ENCODE measurements around the gene HYI.

The HYI gene

DNA sequence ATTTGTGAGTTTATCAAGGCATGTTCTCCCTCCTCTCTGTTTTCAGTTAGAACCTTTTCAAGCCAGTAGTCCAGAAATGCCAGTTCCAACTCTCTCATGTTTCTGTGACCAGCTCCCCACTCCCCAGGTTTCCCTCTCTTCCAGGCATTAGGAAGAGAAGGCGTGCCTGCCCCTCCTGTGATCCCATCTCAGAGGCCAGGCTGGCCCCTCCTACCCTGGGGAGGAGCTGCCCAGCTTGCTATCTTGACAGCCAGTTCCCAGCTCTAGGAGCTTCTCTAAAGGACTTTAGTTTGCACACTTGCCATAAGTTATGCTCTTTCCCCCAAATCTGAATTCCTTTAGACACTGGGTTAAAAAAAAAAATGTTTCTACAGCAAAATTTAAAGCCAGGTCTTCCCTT lies 8.9 kb downstream of the HYI start:
- no peak for DNase-seq (ENCODE audit: low read depth in 3 of 3, low spot score in 1 of 3)

DNA sequence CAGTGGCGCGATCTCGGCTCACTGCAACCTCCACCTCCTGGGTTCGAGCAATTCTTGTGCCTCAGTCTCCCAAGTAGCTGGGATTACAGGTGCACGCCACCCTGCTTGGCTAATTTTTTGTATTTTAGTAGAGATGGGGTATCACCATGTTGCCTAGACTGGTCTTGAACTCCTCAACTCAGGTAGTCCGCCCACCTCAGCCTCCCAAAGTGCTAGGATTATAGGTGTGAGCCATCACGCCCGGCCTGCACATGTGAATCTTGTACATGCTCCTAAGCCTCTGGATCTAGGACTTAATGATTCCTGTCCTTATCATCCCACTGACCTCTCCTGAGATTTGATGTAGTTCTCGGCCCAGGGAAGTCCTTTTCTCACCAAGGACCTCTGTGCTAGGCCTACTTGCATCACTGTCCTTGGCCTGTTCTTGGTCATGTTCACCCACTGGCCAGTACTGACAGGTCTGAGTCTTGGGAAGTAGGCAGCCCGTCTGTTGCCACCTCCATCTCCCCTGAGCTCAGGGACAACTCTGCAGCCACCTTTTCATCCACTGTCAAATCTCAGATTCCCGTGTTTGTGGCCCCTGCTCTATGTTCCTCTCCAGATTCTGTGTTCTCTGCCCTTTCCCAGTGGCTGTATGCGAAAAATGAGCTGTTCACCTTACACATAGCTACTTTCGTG lies 9.4 kb downstream of the HYI start:
- no peak for DNase-seq (ENCODE audit: low read depth in 3 of 3, low spot score in 1 of 3)

DNA sequence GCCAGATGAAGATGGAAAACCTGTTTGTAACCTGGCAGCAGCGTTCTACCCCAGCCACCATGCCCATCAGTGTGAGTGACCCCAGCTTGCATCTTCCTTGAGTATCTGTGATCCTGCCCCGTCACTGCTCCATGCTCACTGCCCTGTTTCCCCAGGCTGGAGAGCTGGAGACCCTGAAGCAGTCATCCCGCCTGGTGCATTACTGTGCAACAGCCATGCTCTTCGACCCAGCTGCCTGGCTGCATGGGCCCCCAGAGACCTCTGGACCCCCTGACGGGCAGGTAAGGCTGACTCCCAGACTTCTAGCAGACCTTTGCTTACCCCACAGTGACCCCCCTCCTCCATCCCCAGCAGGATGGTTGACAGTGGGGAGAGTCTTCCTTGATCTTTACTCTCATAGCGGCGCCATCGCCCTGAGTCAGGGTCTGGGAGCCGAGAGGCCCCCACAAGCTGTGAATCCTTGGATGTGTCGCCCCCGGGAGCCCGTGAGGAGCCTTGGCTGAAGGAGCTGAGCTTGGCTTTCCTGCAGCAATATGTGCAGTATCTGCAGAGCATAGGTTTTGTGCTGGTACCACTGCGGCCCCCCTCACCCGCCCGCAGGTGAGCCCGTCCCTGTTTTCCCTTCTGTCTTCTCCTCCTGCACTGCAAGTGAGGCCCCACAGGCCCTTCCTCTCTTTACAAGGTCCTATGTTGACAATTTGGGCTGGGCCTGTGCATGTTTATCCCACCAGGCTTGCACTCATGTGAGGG lies 10.4 kb downstream of the HYI start:
- no peak for DNase-seq (ENCODE audit: low read depth in 3 of 3, low spot score in 1 of 3)

DNA sequence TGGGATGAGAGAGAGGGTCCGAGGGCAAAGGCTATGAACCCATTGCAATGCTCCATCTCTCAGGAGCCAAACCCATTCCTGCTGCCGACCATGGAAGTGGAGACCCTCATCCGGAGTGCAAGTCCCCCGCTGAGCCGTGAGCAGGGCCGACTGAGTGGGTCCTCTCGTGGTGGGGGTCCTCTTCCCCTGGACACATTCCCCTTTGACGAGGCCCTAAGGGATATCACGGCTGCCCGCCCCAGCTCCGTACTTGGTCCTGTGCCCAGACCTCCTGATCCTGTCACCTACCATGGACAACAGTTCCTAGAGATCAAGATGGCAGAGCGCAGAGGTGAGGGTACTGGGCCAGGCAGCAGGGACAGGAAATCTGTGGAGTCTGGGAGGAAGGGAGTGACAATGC lies 11.0 kb downstream of the HYI start:
- no peak for DNase-seq (ENCODE audit: low read depth in 3 of 3, low spot score in 1 of 3)

DNA sequence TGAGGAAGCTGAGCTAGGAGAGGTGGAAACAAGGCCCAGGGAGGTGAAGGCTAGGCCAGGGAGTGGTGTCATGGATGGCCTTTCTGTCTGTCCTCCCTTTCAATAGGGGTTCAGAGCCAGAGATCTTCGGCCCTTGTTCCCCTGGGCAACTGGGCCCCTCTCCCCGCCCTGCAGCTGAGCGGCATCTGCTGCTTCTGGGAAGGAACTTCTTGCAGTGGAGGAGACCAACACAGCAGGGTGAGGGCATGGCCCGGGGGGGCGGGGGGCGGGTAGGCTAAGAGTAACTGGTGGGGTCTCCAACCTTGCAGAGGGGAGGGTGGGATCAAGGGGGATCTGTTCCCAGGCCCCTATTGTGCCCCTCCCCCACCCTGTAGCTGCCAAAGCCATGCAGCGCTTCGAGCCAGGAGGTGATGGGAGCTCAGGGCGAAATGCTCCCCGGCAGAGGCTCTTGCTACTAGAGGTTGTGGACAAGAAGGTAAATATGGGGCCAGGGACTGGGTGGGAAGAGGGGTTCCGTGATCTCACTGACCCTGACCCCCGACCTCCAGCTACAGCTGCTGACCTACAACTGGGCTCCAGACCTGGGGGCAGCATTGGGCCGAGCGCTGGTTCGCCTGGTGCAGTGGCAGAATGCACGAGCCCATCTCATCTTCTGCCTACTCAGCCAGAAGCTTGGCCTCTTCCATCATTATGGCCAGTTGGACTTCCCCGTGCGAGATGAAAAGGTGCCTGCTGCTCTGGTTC lies 11.7 kb downstream of the HYI start:
- DNase-seq (ENCODE audit: low read depth in 3 of 3, low spot score in 1 of 3), result no peak

DNA sequence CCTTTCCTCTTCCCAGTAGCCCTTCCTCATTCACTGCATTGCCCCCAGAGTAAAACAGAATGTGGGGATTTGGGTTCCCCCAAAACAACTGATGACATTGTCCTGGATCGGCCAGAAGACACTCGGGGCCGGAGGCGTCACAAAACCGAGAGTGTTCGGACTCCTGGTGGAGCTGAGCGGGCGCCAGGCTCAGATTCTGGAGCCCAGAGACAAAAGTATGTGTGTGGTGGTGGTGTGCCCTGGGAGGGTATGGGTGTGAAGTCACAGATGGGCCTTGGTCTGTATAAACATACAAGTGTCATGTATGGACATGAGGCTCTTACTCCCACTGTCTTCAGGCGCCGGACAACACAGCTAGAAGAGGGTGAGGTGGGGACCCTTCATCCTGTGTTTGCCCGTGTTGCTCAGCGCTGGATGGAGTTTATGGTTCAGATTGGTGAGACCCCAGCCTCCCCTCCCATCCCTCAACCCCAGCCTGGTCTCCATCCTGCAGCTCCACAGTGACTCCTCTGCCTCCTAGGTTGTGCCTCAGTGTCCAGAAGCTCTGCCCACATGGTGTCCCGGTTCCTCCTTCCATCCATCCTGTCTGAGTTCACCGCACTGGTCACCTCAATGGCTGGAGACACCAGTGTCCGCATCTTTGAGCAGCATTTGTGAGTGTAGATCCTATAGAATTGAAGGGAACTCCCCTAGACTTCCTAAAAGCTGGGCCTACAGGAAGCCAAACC lies 12.4 kb downstream of the HYI start:
- DNase-seq (ENCODE audit: low read depth in 3 of 3, low spot score in 1 of 3), result no peak

DNA sequence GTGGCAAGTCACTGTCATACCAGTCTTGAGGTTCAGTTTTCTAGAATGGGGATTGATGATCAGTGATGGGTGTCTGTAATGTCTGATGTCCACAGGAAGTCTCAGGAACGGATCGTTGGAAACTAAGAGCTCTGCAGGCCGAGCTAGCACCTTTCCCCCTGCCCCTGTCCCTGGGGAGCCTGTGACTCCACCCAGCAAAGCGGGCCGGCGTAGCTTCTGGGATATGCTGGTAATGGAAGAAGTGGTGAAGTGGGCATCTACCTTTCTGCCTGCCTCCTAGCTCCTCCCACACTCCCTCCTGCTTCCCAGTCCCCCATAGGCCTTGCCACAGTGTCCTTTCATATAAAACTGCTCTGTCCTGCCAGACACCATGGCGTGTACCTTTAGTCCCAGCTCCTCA lies 13.4 kb downstream of the HYI start:
- DNase-seq (ENCODE audit: low read depth in 3 of 3, low spot score in 1 of 3), result no peak

DNA sequence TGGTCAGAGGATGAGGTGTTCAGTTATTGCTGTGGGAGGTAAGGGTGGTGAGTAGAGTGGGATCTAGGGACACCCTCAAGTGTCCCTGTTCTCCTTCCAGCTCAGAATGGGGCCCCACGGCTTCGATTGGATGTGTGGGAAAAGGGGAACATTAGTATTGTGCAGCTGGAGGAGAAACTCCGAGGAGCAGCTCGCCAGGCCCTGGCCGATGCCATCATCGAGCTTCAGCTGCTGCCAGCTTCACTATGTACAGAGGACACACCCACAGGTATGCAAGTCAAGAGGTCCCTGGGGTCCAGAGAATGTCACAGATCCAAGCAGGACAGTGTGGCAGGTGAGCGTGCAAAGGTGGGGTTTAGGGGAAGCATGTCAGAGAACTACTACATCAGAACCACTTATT lies 13.9 kb downstream of the HYI start:
- DNase-seq (ENCODE audit: low read depth in 3 of 3, low spot score in 1 of 3), result no peak

DNA sequence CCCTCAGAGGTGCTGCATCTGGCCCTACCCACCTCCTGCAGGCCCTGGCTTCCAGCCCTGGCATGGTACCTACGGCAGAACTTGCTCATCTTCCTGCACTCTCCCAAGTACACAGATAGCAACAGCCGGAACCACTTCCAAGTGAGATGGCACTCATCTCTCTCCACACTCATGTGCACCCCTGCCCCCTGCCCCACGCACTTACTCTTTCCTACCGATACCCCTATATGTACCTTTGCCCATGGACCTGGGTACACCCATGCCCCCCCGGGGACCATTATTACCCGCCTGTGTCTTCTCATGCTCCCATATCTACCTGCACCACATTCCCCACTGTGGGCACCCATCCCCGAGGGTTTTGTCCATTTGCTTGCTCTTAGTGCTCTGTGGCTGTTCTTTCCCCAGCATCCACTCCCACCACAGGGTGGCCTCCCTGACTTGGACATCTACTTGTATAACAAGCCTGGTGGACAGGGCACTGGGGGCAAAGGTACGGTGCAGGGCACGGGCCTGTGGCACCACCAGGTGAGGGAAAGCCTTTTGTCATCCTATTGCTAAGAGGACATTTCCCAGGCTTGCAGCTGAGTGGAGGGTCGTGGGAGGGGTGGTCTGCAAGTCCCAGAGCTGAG lies 14.7 kb downstream of the HYI start:
- no peak for DNase-seq (ENCODE audit: low read depth in 3 of 3, low spot score in 1 of 3)

DNA sequence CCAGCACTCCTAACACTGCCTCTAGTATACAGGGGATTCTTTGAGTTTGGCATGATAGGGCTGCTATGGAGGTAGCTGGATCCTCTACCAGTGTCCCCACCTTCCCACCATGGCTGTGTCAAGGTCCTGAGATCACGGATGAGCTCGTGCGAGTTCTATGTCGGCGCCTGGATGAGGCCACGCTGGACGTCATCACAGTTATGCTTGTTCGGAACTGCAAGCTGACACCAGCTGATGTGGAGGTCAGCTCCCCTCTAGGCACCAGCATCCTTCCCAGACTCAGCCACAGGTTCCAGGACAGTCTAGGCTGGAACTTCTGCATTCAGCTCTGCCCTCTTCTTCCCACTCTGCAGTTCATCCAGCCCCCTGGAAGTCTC lies 15.2 kb downstream of the HYI start:
- no peak for DNase-seq (ENCODE audit: low read depth in 3 of 3, low spot score in 1 of 3)

DNA sequence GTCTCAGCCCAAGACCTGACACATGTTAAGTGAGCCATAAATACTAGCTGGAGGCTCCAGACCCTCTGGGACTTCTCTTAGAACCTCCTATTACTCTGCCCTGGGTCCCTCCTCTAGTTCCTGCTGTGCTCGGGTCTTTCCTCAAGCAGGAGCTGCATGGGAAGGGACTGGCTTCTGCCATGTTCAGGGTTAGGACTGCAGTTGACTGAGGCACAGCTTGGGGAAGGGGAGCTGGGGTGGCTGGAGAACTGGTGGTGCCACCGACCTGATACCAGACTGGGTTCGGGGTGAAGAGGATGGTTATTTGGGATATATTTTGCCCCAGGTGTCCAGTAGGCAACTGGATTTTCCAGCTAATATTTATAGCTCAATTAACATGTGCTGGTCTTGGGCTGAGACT lies 15.7 kb downstream of the HYI start:
- no peak for DNase-seq (ENCODE audit: low read depth in 3 of 3, low spot score in 1 of 3)

DNA sequence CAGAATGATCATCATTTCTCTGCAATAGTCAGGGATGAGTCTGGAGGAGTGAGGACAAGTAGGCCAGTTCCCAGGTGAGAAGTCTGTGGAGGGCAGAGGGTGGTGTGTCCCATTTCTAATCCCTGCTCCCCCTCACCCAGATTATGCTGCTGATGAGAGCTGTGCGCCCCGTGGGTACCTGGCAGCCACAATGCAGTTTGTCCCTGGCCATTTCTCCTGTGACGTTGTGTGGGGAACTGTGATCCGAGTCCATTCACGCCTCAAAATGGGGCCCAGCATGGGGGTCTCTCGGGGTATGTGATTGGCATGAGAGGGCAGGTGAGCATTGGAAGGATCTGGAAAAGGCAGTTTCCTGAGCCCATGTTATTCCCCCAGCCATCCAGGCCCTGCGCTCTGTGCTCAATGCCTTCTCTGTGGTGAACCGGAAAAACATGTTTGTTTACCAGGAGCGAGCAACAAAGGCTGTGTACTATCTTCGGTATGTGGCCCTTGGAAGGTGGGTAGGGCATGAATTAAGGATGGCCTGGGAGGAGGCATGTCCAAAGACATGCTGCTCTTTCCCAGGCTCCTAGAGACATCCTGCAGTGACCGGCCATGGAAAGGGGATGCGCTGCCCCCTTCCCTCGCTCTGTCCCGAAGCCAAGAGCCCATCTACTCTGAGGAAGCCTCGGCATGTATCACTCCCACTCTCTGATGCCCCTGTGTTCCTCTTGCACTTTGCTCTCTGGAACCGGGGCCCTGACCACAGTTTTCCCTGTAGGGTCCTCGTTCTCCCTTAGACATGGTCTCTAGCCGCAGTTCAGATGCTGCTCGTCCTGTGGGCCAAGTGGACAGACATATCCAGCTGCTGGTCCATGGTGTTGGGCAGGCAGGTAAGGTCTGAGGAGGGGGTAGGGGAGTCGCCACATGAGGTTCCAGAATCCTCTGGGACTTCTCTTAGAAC lies 16.4 kb downstream of the HYI start:
- DNase-seq (ENCODE audit: low read depth in 3 of 3, low spot score in 1 of 3), result no peak

DNA sequence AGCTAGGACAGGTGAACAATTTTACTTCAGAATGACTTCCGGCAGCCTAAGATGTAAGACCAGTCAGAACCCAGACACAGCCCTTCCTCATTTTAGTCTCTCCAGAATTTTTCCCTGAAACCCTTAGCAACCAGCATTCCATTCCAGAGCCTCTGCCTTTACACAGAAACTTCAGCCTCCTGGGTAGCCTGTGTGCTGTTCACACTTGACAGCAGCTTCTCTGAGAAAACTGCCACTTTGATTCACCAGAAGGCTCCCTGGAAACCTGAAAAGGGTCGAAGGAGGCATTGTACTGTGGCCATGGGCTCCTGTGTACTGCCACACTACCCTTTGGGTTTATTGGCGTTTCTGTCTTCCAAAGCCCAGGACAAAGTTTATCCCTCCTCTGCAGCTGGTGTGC lies 17.4 kb downstream of the HYI start:
- DNase-seq (ENCODE audit: low read depth in 3 of 3, low spot score in 1 of 3), result no peak

DNA sequence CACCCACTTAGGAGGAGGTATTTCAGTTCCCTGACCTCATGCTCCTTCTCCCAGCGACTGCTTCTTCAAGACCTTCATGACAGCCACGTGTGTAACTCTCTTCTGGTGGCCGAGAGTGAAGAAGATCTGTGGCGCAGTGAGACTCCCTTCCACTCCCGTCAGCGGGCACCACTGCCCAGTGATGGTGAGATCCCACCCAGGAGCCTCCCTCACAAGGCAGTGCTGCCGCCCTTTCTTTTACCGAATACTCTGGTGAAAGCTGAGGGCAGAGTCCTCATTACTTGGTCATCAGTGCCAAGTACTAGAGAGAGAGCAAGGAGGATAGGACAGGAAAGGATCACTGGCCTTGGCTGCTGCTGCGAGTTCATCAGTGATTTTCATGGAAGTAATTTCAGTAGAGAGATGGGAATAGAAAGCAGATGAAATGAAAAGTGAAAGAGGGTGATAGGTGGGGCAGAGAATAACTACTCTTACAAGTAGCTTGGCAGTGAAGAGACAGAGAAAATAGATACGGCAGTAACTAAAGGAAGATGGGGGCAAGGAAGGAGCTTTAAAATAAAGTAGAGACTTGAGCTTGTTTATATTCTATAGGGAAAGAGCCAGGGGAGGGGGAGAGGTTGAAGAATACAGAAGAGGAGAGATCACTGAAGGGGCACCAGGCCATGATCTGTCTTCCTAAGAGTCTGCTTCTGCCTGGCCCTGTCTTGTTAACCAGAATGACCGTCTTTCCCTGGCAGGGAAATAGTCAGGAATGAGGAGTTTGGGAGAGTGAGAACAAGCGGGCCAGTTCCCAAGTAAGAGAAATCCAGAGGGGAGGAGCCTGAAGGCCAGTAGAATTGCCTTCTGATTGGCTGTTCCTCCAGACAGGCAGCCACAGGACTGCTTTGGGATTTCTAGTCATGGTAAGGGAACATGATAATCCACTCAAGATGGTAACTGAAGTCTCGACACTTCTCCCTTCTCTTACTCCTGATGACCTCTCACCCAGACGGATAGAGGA lies 18.3 kb downstream of the HYI start:
- no peak for DNase-seq (ENCODE audit: low read depth in 3 of 3, low spot score in 1 of 3)

DNA sequence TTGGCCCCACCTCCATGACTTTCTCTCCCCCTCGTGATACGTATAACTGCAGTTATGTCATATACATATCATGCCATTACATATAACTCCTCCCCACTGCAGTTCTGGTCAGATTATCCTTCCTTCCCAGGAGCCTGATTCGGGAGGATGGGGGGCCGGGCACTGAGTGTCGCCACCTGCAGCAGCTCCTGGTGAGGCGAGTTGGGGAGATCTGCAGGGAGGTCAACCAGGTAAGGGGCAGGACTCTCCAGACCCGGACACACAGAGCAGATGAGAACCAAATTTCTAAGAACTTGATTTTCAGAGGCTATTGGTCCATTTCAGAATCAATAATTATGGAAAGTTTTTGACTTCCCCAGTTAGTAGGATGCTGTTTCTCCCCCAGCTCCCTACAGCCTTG lies 19.5 kb downstream of the HYI start:
- no peak for DNase-seq (ENCODE audit: low read depth in 3 of 3, low spot score in 1 of 3)

DNA sequence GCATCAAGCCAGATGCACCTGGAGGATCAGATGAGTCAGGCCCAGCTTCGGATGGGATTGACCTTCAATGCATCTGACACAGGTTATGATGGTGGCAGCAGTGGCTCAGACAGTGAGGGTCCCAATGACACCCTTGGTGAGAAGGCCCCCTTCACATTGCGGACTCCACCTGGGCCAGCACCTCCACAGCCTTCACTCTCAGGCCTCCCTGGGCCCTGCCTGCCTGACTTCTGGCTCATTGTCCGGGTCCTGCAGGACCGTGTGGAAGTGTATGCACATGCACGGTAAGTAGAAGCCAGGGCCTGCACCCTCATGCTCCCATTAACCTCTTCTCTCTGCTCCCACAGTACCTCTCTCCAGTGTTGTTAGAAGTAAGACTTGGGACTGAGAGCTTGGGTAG lies 20.8 kb downstream of the HYI start:
- DNase-seq (ENCODE audit: low read depth in 3 of 3, low spot score in 1 of 3), result no peak

DNA sequence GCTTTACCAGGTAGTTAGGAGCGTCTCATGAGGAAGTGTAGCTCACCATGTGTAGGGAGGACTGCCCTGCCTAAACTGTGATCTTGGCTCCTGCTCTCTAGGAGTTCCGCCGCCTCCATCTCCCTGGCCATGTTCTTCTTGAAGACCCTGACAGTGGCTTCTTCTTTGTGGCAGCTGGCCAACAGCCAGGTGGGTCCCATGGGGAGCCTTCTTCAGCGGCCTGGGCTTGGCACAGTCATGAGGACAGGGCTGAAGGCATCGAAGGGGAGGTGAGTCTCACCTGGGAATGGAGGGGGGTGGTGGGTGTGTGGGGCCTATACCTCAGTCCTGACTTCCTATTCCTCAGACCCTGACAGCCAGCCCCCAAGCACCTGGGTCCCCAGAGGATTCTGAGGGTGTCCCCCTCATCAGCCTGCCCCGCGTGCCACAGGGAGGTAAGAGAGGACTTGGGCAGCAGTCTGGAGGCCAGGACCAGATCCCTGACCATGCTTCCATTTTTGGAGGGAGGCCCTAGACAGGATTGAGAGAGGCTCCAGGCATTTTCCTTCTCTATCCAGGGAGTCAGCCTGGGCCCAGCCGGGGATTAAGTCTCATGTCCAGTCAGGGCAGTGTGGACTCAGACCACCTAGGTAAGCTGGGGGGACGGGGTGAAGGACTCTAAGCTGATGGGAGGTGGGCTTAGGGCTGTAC lies 21.4 kb downstream of the HYI start:
- DNase-seq (ENCODE audit: low read depth in 3 of 3, low spot score in 1 of 3), result no peak

DNA sequence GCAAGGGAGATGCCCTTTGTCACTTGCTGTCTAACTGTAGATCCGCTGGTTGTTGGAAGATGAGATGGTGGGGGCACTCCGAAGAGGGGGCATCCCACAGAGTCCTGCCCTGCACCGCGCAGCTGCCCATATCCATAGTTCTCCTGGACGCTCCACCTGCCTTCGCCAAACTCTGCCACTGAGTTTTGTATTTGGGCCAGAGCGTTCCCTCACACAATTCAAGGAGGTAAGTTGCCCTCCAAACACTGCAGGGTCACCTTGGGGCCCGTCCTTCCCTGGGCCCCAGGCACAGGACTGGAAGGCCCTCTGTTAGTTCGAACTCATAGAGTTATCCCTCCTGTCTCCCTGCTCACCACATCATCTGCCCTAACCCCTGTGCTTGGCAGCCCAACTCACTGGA lies 22.1 kb downstream of the HYI start:
- DNase-seq (ENCODE audit: low read depth in 3 of 3, low spot score in 1 of 3), result no peak

Data from stimulated activated CD4-positive, alpha-beta T cell treated with anti-CD3 and anti-CD28 coated beads, TNF-alpha, amount 100 ng/mL, for 1 hour (primary cell).